HG03469 (cell line): ENCODE data around the gene NIT2.
"Not testable (repeated sequence)": the region's sequence is repeated elsewhere in the genome, so short reads cannot be mapped to it uniquely, and the experiment has no call there.

ENCODE experiments used
- ATAC-seq: cut with Tn5 transposase; IDR thresholded peaks from one replicate; pipeline ENCODE4 v1.9.1; 2021; ENCODE audit warnings: mild to moderate bottlenecking, moderate library complexity, moderate number of reproducible peaks; ENCODE audit not compliant: unreplicated experiment

NIT2 gene

DNA sequence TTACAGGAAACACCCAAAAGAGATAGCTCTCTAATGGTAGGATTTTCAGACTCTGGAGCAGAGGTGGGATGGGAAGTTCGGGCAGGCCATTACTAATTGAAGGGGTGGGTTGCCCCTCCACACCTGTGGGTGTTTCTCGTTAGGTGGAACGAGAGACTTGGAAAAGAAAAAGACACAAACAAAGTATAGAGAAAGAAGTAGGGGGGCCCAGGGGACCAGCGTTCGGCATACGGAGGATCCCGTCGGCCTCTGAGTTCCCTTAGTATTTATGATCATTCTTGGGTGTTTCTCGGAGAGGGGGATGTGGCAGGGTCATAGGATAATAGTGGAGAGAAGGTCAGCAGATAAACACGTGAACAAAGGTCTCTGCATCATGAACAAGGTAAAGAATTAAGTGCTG, 1.7 kb downstream of the NIT2 start:
- not testable (repeated sequence) for ATAC-seq

DNA sequence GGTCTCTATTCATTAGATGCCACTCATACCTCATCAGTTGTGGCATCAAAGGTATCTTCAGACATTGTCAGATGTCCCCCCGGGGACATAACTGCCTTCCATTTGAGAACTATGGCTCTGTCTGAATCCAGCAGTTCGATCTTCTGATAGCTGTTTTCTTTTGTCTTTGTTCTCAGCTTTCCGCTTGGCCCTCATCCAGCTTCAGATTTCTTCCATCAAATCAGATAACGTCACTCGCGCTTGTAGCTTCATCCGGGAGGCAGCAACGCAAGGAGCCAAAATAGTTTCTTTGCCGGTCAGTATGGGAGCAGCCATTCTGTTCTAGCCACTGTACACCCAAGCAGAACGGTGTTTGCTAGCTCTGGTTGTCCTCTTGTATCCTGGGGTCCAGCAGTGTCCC, 4.4 kb downstream of the NIT2 start:
- no peak for ATAC-seq

DNA sequence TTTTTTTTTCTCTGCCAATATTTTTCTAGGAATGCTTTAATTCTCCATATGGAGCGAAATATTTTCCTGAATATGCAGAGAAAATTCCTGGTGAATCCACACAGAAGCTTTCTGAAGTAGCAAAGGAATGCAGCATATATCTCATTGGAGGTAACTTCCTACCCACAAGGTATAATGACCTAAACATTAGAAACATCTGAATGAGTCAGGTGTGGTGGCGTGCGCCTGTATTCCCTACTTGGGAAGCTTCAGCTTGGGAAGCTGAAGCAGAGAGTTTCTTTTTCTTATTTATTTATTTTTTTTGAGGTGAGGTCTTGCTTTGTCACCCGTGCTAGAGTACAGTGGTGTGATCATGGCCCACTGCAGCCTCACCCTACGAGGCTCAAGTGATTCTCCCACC, 5.2 kb downstream of the NIT2 start:
- no peak for ATAC-seq

GRCh38 chr3:100340527-100340926, 6.0 kb downstream of the NIT2 start:
- no peak for ATAC-seq

DNA sequence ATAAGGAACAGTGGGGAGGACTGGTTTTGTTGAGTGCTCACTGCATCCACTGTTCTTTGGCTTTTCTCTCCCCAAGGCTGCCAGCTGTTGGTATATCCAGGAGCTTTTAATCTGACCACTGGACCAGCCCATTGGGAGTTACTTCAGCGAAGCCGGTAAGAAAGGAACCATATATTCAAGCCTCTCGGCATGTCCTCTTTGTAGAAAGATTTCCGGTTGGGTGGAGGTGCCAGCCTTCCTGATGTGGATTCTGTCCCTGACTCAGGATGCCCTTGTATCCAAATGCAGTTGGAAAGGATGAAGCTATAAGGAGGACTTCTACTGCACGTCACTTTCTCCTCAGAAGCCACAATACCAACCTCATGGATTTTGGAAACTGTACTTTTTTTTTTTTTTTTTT, 14.2 kb downstream of the NIT2 start:
- no peak for ATAC-seq

DNA sequence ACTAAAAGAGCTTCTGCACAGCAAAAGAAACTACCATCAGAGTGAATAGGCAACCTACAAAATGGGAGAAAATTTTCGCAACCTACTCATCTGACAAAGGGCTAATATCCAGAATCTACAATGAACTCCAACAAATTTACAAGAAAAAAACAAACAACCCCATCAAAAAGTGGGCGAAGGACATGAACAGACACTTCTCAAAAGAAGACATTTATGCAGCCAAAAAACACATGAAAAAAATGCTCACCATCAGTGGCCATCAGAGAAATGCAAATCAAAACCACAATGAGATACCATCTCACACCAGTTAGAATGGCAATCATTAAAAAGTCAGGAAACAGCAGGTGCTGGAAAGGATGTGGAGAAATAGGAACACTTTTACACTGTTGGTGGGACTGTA, 17.2 kb downstream of the NIT2 start:
- ATAC-seq, result not testable (repeated sequence)

- ATAC-seq, result no peak
Measured at GRCh38 chr3:100352296-100353231, 18.0 kb downstream of the NIT2 start.

- ATAC-seq, result no peak
Measured at GRCh38 chr3:100354850-100355249, 20.3 kb downstream of the NIT2 start.

GRCh38 chr3:100358413-100358812, 23.9 kb downstream of the NIT2 start:
- no peak for ATAC-seq

- ATAC-seq, result no peak
Measured at GRCh38 chr3:100359035-100359434, 24.5 kb downstream of the NIT2 start.

DNA sequence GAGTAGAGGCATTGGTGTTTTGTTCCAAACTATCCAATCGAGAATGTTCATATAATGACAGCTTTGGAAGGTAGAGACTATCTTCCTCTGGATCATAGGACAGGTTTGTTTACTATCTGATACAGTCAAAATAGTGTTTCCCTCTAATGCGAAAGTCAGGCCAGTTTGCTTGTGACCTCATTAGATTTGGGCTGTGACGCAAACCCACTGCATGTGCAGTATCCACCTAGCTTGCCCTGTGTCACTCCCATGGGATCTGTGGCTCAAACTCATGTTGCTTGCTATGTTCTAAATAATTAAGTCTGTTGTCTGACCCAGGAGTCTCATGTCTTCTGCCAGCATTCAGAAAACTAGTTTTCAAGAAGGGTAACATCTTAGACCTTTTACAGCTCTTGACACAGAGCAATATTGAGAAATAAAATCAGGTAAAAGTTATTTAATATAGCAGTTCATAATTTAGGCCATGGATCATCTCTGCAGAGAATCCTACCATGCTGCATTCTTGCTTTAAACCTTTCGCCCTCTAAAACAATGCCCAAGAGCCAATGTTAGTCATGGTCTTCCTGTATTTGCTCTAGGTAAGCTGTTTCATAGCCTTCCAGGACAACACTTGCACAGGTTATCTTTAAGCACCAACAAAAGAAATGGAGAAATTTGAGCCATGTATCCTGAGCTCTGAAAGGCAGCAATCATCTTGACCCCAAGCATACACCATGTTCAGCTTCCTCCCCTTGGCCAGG, 26.4 kb downstream of the NIT2 start:
- ATAC-seq, result no peak

DNA sequence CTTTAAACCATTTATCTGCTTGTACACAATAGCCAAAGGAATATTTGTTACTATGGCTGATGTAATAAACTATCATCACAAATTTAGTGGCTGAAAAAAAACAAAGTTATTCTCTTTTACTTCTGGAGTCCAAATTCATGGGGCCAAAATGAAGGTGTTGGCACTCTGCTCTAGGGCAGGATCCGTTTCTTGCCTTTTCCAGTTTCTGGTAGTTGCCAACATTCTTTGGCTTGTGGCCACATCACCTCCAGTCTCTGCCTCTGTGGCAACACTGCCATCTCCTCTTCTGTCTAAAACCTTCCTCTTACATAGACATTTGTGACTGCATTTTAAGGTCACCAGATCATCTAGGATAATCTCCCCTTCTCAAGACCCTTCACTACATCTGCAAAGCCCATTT, 27.3 kb downstream of the NIT2 start:
- no peak for ATAC-seq

DNA sequence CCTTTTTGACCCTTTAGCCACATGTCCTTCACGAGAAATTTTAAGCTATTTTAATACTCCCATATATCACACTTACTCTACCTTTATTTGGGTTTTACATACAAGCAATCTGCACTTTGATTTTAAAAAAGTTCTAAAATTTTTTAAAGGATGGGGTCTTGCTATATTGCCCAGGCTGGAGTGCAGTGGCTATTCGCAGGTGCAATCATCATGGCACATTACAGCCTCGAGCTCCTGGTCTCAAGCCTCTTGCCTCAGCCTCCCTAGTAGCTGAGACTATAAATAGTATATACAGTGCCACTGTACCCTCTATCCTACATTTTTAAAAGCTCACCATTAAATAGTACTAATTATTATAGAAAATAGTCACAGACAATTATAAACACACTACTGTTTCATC, 29.9 kb downstream of the NIT2 start:
- ATAC-seq, result no peak

- ATAC-seq, result no peak
Measured at GRCh38 chr3:100366424-100366823, 31.9 kb downstream of the NIT2 start.

DNA sequence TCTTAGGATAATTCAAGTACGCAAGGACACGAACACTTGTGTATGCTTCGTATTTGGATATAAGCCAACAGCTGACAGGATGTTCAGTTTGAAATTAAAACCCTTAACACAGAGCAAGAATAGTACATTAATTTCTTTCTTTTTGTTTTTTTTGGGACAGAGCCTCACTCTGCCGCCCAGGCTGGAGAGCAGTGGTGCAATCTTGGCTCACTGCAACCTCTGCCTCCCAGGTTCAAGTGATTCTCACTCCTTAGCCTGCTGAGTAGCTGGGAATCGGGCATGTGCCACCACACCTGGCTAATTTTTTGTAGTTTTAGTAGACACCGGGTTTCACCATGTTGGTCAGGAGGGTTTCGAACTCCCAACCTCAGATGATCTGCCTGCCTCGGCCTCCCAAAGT, 33.9 kb downstream of the NIT2 start:
- ATAC-seq, result no peak

GRCh38 chr3:100370756-100371155, 36.2 kb downstream of the NIT2 start:
- no peak for ATAC-seq

DNA sequence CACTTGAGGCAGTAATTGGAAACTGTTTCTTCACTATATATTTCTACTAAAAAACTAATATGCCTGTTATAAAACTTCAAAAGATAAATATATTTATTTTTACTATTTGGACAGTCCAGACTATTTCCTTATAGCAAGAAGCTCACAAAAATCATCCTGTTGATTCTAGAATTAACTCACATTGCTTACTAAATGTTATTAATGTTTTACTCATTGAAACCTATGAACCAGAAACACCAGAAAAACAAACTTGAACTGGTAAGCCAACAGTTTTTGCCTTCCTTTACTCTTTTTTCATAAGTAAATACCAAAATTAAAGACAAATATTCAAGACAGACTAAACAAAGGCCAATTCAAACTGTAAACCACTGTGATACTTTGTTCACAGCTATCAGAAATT, 40.0 kb downstream of the NIT2 start:
- no peak for ATAC-seq

- ATAC-seq, result no peak
Measured at GRCh38 chr3:100376301-100376700, 41.7 kb downstream of the NIT2 start.

DNA sequence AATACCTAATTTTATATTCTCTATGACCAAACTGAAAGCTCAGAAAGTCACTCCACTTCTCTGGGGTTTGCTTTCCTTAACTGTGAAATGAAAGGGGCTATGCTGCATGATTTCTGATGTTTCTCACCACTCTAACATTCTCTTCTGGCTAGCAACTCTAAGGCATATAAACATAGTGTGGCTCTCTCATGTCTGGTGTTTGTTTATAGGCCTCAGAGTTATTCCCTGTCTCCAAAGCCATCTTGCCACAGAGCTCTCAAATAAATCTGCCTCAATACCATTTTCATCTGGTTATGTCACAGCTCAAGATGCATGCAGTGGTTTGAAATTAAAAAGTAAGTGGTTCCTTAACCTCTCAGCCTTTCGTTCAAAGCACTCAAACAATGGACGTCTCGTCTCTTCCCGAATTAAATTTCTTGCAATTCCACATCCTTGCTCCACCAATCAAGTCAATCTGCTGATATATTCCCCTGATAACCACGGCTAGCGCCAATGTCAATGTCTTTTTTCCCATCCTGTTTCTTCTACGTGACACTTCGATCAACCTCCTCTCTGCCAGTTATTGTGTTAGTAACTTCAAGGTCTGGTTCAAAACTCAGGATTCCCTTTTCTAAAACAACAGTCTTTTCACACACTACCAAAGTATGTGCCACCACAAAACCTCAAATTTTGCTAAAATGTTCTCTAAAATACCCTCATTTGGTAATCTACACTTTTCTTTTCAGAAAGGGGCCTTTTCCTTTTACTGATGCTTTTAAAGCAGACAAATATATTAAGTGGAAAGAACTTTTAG, 50.4 kb downstream of the NIT2 start:
- no peak for ATAC-seq

DNA sequence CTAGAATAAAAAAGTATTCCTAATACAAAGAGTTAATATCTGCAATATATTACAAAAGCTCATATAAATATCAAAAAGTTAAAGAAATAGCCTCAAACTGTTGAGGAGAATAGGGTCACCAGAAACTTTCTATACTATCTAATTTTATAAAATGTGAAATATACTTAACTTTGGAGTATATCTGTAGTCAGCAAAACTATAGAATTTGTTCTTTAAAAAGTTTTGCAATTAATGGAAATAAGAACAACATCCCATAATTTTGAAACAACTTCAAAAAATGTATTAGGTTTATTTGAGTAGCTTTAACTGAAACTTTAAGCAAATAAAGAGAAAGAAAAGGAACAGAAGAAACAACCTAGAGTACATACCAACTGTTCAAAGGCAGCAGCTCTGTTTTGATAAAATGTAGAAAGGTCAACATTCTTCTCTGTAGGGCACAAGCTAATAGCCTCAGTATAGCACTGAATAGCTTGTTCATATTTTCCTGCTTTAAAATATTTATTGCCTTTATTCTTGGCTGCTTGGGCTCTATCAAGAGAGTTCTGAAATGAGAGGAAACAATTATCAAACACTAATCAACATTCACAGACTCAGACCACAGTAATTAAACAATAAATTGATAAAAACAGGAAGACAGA, 52.0 kb downstream of the NIT2 start:
- no peak for ATAC-seq

- ATAC-seq, result no peak
Measured at GRCh38 chr3:100389025-100389424, 54.5 kb downstream of the NIT2 start.
